Measurements from ENCODE around the gene SDC1.

Gene SDC1

DNA sequence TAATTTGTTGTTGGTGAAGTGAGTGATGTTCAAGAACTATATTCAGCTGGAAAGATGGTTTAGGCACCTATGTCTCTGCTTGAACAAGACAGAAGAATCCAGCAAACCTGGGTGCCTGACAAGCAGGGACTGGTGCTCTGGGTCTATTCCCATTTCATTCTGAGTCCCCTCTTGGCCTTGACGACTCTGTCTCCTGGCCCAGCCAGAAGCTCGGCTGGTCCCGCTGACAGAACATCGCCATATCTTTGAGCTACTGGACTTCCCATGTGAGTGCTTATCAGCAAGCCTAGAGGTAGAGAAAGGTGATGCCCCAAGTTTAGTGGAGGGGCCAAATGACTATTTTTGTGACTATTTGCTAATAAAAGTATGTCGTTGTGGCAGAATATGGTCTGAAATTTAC is 48.2 kb downstream of the SDC1 start:
- TF ChIP-seq, protein P1, sequence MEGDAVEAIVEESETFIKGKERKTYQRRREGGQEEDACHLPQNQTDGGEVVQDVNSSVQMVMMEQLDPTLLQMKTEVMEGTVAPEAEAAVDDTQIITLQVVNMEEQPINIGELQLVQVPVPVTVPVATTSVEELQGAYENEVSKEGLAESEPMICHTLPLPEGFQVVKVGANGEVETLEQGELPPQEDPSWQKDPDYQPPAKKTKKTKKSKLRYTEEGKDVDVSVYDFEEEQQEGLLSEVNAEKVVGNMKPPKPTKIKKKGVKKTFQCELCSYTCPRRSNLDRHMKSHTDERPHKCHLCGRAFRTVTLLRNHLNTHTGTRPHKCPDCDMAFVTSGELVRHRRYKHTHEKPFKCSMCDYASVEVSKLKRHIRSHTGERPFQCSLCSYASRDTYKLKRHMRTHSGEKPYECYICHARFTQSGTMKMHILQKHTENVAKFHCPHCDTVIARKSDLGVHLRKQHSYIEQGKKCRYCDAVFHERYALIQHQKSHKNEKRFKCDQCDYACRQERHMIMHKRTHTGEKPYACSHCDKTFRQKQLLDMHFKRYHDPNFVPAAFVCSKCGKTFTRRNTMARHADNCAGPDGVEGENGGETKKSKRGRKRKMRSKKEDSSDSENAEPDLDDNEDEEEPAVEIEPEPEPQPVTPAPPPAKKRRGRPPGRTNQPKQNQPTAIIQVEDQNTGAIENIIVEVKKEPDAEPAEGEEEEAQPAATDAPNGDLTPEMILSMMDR (IDR thresholded peaks at IDR 0.05): no peak
- Histone ChIP-seq H3K27ac (no peak overlapping the region), H3K4me3 (no peak overlapping the region)
- DNase-seq (ENCODE audit: low spot score): no peak

DNA sequence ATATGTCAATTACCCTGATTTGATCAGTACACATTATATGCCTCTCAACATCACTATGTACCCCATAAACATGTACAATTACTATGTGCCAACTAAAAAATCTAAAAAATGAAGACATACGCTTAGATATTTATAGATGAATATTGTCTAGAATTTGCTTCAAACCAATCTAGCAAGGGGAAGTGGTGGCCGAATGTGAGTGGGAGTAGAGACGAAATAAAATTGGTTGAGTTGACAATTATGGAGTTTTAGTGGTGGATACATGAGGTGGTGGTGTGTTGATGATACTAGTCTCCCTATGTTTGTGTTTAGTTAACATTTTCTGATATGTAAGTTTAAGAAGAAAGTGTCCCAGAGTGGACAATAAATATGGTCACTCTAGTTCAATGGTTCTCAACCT is 49.0 kb downstream of the SDC1 start:
- Histone ChIP-seq H3K4me3 (no peak overlapping the region), H3K27ac (no peak overlapping the region)
- DNase-seq (ENCODE audit: low spot score): no peak
- TF ChIP-seq, protein P1 (IDR thresholded peaks at IDR 0.05): no peak

DNA sequence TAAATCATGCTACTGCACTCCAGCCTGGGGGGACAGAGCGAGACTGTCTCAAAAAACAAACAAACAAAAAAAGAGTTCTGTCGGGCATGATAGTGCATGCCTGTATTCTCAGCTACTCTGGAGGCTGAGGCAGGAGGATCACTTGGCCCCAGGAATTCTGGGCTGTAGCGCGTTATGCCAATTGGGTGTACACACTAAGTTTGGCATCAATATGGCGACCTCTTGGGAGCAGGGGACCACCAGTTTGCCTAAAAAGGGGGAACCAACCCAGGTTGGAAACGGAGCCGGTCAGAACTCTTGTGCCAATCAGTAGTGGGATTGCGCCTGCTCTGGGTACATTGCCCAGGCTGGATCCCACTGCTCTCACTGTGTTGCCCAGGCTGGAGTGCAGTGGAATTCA is 49.7 kb downstream of the SDC1 start:
- DNase-seq (ENCODE audit: low spot score): peak; percentile 35
- Histone ChIP-seq H3K4me3 (no peak overlapping the region), H3K27ac (no peak overlapping the region)
- TF ChIP-seq, protein P1 (IDR thresholded peaks at IDR 0.05): no peak

DNA sequence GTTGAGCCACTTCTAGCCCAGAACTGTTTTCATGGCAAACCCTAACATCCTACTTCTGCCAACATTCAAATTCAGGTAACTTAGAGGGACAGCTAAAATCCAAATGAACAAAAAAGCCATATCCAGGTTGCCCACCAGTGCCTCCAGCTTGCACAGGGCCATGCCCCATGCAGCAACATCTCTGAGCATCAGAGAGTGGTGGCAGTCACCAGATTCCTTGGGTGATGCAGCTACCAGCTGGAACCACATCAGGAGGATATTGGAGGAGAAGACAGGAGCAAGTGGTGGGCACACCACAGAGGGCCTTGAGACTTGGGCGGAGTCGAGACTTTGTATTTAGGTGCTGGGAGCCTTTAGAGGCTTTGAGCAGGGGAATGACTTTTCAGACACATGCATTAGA is 50.5 kb downstream of the SDC1 start:
- Histone ChIP-seq H3K27ac (no peak overlapping the region), H3K4me3 (no peak overlapping the region)
- TF ChIP-seq, protein P1 (IDR thresholded peaks at IDR 0.05): no peak
- peak; percentile 45 for DNase-seq (ENCODE audit: low spot score)

DNA sequence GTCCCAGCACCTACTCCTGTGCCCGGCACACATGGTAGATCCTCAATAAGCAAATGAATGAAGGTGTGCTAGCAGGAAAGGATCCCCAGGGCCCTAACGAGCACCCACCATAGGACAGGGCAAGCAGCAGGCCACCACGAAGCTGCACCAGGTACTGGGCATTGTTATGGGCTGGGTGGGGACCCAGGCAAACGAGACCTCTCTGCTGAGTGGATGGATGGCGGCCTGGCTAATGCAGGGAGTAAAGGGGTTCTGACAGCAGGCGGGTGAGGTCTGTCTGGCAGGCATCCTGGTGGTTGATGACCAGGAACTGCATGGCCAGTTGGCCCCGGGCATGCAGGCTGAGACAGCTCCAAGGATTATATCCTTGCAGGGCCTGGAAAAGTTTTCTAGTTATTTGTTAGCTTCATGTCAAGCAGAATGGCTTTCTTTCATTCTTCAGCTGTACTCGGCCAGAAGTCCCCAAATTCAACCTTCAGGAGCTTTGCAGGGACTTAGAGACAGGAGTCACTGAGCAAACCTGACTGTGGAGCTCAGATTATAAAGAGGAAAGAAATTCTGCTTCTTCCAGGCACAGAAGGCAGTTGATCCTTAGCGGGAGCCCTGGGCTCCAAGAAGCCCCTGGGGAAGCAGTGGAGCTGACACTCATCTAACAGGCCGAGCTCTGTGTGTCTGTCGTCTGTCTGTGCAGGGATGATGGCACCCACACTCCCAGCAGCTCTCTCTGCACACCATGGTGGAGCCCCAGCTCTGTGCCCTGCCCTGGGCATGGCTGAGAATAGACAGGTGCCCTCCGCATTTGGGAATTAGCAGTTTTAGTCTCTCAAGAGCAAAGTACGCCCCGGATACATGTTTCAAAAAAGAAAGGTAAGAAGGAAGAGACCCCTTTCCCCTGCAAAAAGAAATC is 51.2 kb downstream of the SDC1 start:
- peak; percentile 50 for DNase-seq (ENCODE audit: low spot score)
- Histone ChIP-seq H3K27ac (no peak overlapping the region), H3K4me3 (no peak overlapping the region)
- TF ChIP-seq, protein P1 (IDR thresholded peaks at IDR 0.05): no peak

DNA sequence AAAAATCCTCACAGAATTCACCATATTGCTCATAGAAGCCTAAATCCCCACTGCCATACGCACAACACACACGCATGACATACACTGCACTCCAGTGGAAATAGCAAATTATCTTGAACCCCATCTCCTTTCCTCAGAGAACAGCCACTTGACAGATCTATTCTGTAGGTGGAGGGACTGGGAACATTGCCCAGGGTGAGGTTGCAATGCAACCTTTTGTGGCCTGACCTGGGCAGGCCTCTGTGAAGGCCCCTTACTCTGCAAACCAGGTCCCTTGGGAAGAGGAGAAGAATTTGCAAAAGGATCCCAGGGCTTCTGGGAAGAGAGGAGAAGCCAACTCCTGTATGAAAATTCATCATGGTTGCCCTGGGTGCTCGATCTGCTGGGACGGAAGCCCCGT is 51.9 kb downstream of the SDC1 start:
- TF ChIP-seq, protein P1 (IDR thresholded peaks at IDR 0.05): no peak
- DNase-seq (ENCODE audit: low spot score): peak; percentile 49
- H3K4me3 ChIP-seq: no peak overlapping the region
- no peak overlapping the region for H3K27ac ChIP-seq
